ENCODE results near the gene CEND1.

The CEND1 gene

GRCh38 chr11:789943-790342, at the start of gene CEND1:
Gene CEND1 (minus strand): TSS chr11:790090. CDS start chr11:788576, 1,514 bp downstream.
- Mint-ChIP-seq H3K9me3 (no peaks in the 10 kb centered on the region), H3K4me1 (peaks cover 10% of the 10 kb centered on the region), H3K4me3 (peak within 1 kb of the TSS; percentile 31), H3K27me3 (peaks cover 7% of the 10 kb centered on the region), H3K36me3 (peaks cover 10% of the 10 kb centered on the region), H3K27ac (no peak within 1 kb of the TSS)
- peak; percentile 65 for DNase-seq
- CTCF ChIA-PET, result interaction anchor here (1.0 kb wide), 1 partner anchor 12 kb away, joined by 4 read pairs; no protein-coding TSS in a partner anchor

GRCh38 chr11:839280-839623, 49.4 kb upstream of the CEND1 start:
- DNase-seq, result no peak
- CTCF ChIA-PET, result no interaction called here
- Mint-ChIP-seq H3K4me1 (peaks cover 26% of the 10 kb centered on the region), H3K4me3 (no peak overlapping the region), H3K9me3 (no peaks in the 10 kb centered on the region), H3K27ac (no peak overlapping the region), H3K36me3 (peaks cover 11% of the 10 kb centered on the region), H3K27me3 (peaks cover 24% of the 10 kb centered on the region)

- Mint-ChIP-seq H3K4me1 (peaks cover 27% of the 10 kb centered on the region), H3K27ac (no peak overlapping the region), H3K27me3 (peaks cover 24% of the 10 kb centered on the region), H3K4me3 (no peak overlapping the region), H3K9me3 (no peaks in the 10 kb centered on the region), H3K36me3 (peaks cover 11% of the 10 kb centered on the region)
- no peak for DNase-seq
- CTCF ChIA-PET, result no interaction called here
These were observed 48.8 kb upstream of the CEND1 start for GRCh38 chr11:838441-839279.

GRCh38 chr11:837990-838307, 48.1 kb upstream of the CEND1 start:
- CTCF ChIA-PET, result no interaction called here
- no peak overlapping the region for H3K4me3 Mint-ChIP-seq
- peak overlapping the region; percentile 52 for H3K27ac Mint-ChIP-seq
- peaks cover 20% of the 10 kb centered on the region for H3K27me3 Mint-ChIP-seq
- H3K36me3 Mint-ChIP-seq, result peaks cover 11% of the 10 kb centered on the region
- no peaks in the 10 kb centered on the region for H3K9me3 Mint-ChIP-seq
- H3K4me1 Mint-ChIP-seq, result peaks cover 23% of the 10 kb centered on the region
- DNase-seq, result no peak

- Mint-ChIP-seq H3K36me3 (peaks cover 11% of the 10 kb centered on the region), H3K27ac (no peak overlapping the region), H3K9me3 (no peaks in the 10 kb centered on the region), H3K4me1 (peaks cover 23% of the 10 kb centered on the region), H3K4me3 (no peak overlapping the region), H3K27me3 (peaks cover 22% of the 10 kb centered on the region)
- CTCF ChIA-PET, result no interaction called here
- DNase-seq, result no peak
These were observed 47.5 kb upstream of the CEND1 start for GRCh38 chr11:837189-837989.

GRCh38 chr11:836700-837099, 46.8 kb upstream of the CEND1 start:
- CTCF ChIA-PET, result no interaction called here
- peaks cover 29% of the 10 kb centered on the region for H3K27me3 Mint-ChIP-seq
- no peak for DNase-seq
- peaks cover 11% of the 10 kb centered on the region for H3K36me3 Mint-ChIP-seq
- H3K9me3 Mint-ChIP-seq, result no peaks in the 10 kb centered on the region
- H3K27ac Mint-ChIP-seq, result no peak overlapping the region
- peaks cover 29% of the 10 kb centered on the region for H3K4me1 Mint-ChIP-seq
- no peak overlapping the region for H3K4me3 Mint-ChIP-seq

GRCh38 chr11:836274-836673, 46.4 kb upstream of the CEND1 start:
- DNase-seq, result no peak
- peaks cover 34% of the 10 kb centered on the region for H3K27me3 Mint-ChIP-seq
- no peaks in the 10 kb centered on the region for H3K9me3 Mint-ChIP-seq
- peaks cover 30% of the 10 kb centered on the region for H3K4me1 Mint-ChIP-seq
- H3K4me3 Mint-ChIP-seq, result no peak overlapping the region
- H3K36me3 Mint-ChIP-seq, result peaks cover 11% of the 10 kb centered on the region
- H3K27ac Mint-ChIP-seq, result no peak overlapping the region
- CTCF ChIA-PET, result no interaction called here

GRCh38 chr11:834371-835316, 44.8 kb upstream of the CEND1 start:
- no peak overlapping the region for H3K27ac Mint-ChIP-seq
- H3K27me3 Mint-ChIP-seq, result peaks cover 50% of the 10 kb centered on the region
- no peak for DNase-seq
- H3K9me3 Mint-ChIP-seq, result no peaks in the 10 kb centered on the region
- CTCF ChIA-PET, result no interaction called here
- peaks cover 9% of the 10 kb centered on the region for H3K36me3 Mint-ChIP-seq
- peak overlapping the region; percentile 57 for H3K4me3 Mint-ChIP-seq
- peaks cover 25% of the 10 kb centered on the region for H3K4me1 Mint-ChIP-seq

- H3K36me3 Mint-ChIP-seq, result peaks cover 8% of the 10 kb centered on the region
These were observed 44.0 kb upstream of the CEND1 start for GRCh38 chr11:833849-834311.

GRCh38 chr11:833114-833791, 43.4 kb upstream of the CEND1 start:
- CTCF ChIA-PET, result interaction anchor here (0.9 kb wide), 1 partner anchor 10 kb away, joined by 3 read pairs; no protein-coding TSS in a partner anchor
- Mint-ChIP-seq H3K36me3 (peaks cover 3% of the 10 kb centered on the region), H3K9me3 (no peaks in the 10 kb centered on the region), H3K4me3 (peak overlapping the region; percentile 57), H3K4me1 (peaks cover 34% of the 10 kb centered on the region), H3K27me3 (peaks cover 64% of the 10 kb centered on the region), H3K27ac (no peak overlapping the region)
- peak; percentile 57 for DNase-seq

More at GRCh38 chr11:833849-834311, 44.0 kb upstream of the CEND1 start:
- peaks cover 32% of the 10 kb centered on the region for H3K4me1 Mint-ChIP-seq
- CTCF ChIA-PET, result no interaction called here
- no peak overlapping the region for H3K27ac Mint-ChIP-seq
- H3K4me3 Mint-ChIP-seq, result peak overlapping the region; percentile 57
- no peaks in the 10 kb centered on the region for H3K9me3 Mint-ChIP-seq
- peaks cover 57% of the 10 kb centered on the region for H3K27me3 Mint-ChIP-seq
- DNase-seq, result no peak

- Mint-ChIP-seq H3K4me1 (peaks cover 40% of the 10 kb centered on the region), H3K27ac (no peak within 1 kb of the TSS), H3K9me3 (no peaks in the 10 kb centered on the region), H3K36me3 (peaks cover 5% of the 10 kb centered on the region), H3K4me3 (peak within 1 kb of the TSS; percentile 57), H3K27me3 (peaks cover 70% of the 10 kb centered on the region)
- peak; percentile 70 for DNase-seq
- CTCF ChIA-PET, result interaction anchor here (0.9 kb wide), 1 partner anchor 11 kb away, joined by 3 read pairs; no protein-coding TSS in a partner anchor
These were observed 42.7 kb upstream of the CEND1 start, which contains the start of gene CD151 for GRCh38 chr11:832529-833113. Gene CD151 (plus strand): TSS chr11:832952. CDS start chr11:836070, 3,118 bp downstream.

- H3K9me3 Mint-ChIP-seq, result no peaks in the 10 kb centered on the region
- H3K36me3 Mint-ChIP-seq, result peaks cover 5% of the 10 kb centered on the region
- no peak for DNase-seq
- H3K27ac Mint-ChIP-seq, result no peak overlapping the region
- peaks cover 74% of the 10 kb centered on the region for H3K27me3 Mint-ChIP-seq
- CTCF ChIA-PET, result interaction anchor here (0.9 to 3.3 kb wide), 3 partner anchors 9 to 16 kb away, joined by 3 to 9 read pairs (median 3); no protein-coding TSS in a partner anchor
- peaks cover 43% of the 10 kb centered on the region for H3K4me1 Mint-ChIP-seq
- H3K4me3 Mint-ChIP-seq, result peak overlapping the region; percentile 44
These were observed 42.2 kb upstream of the CEND1 start for GRCh38 chr11:831961-832528.

Measured in activated naive CD4-positive, alpha-beta T cell treated with anti-CD3 and anti-CD28 coated beads, Interleukin-2, amount 10 ng/mL, durations not matched to agents 7 days and 5 days (primary cell).